ENCODE measurements around the gene MDP1.

- TF ChIP-seq CTCF (IDR thresholded peaks at IDR 0.05): no peak
- TF ChIP-seq REST (IDR thresholded peaks at IDR 0.05; ENCODE audit: insufficient read depth in 1 of 2, low read depth in 2 of 2, low read length in 1 of 2): no peak
- no peak; the same call in 1 of the 2 replicates for TF ChIP-seq POLR2AphosphoS5 (IDR thresholded peaks at IDR 0.05; ENCODE audit: low read depth, low read length)
- no peak for TF ChIP-seq TCF7L2 (IDR thresholded peaks at IDR 0.05; ENCODE audit: low read depth, low read length)
- no peak for TF ChIP-seq SIN3A (IDR thresholded peaks at IDR 0.05; ENCODE audit: borderline replicate concordance, insufficient read depth, low read depth, low read length)
Observed at GRCh38 chr14:24232121-24232644, 16.3 kb upstream of the MDP1 start, which contains the start of gene NEDD8.

All from Panc1 (cell line).